ENCODE data around the gene ADAM12.

The ADAM12 gene

DNA sequence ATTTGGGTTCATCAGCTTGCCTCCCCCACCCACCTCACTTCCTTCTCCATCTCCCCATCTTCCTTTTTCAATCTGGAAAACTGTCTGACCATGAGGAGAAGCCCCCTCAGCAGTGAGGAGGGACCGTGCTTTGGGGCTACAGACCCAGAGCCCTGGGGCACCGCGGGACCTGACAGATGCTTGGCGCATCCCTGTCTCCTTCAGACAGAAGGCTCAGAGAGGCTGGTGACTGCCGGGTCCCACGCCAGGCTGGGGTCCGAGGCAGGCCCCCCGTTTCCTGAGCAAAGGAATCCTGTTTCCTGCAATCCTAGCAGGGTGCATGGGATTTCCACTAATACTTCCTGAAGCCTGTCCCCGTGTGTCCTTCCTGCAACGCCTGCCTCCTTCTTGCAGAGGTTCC lies 344.9 kb downstream of the ADAM12 start:
- TF ChIP-seq, protein P1, sequence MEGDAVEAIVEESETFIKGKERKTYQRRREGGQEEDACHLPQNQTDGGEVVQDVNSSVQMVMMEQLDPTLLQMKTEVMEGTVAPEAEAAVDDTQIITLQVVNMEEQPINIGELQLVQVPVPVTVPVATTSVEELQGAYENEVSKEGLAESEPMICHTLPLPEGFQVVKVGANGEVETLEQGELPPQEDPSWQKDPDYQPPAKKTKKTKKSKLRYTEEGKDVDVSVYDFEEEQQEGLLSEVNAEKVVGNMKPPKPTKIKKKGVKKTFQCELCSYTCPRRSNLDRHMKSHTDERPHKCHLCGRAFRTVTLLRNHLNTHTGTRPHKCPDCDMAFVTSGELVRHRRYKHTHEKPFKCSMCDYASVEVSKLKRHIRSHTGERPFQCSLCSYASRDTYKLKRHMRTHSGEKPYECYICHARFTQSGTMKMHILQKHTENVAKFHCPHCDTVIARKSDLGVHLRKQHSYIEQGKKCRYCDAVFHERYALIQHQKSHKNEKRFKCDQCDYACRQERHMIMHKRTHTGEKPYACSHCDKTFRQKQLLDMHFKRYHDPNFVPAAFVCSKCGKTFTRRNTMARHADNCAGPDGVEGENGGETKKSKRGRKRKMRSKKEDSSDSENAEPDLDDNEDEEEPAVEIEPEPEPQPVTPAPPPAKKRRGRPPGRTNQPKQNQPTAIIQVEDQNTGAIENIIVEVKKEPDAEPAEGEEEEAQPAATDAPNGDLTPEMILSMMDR (IDR thresholded peaks at IDR 0.05; ENCODE audit: control extremely low read depth, extremely low read depth, low read depth, missing control alignments) = no peak
- CTCF ChIA-PET = no interaction called here
- POLR2A ChIA-PET = no interaction called here
- DNase-seq (ENCODE audit: extremely low spot score) = no peak

DNA sequence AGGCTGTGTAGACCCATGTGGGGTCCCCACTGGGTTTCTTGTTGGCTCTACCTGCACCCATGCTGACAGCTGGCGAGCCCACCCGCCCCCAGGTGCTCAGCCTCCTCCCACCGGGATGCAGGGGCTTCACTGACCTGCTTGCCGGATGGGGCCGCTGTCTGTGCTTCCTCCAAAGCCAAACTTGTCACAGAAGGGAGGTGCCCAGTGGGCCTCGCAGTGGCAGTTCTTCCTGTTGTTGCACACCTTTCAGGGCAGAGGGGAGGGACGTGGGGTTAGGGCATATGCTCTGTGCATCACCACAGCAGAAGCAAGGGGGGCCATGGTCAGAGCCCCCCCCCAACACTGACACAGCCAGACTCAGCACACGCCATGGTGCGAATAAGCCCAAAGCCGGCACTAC lies 345.4 kb downstream of the ADAM12 start:
- POLR2A ChIA-PET = no interaction called here
- DNase-seq (ENCODE audit: extremely low spot score) = peak; percentile 17
- CTCF ChIA-PET = interaction anchor here (1.2 kb wide), 1 partner anchor 10 kb away, joined by 3 read pairs; no protein-coding TSS in a partner anchor
- TF ChIP-seq, protein P1 (IDR thresholded peaks at IDR 0.05; ENCODE audit: control extremely low read depth, extremely low read depth, low read depth, missing control alignments) = no peak

DNA sequence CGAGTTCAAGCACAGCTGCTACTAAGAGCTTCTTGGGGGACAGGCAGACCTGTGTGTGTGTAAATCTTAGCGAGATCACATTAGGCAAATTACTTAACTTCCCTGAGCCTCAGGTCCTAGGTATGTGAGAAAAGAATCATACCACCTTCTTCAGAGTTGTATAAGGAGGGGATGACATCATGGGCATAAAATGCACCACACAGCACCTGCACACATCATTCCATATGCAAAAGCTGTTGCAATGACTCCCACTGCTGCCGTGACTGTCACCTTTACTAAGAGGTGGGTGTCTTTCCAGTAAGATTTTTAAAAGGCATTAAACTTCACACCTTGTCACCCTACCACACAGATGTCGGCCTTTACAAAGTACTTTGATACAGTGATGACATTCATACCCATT lies 345.9 kb downstream of the ADAM12 start:
- DNase-seq (ENCODE audit: extremely low spot score) = peak; percentile 15
- ChIA-PET CTCF (interaction anchor here (1.2 kb wide), 1 partner anchor 10 kb away, joined by 3 read pairs; no protein-coding TSS in a partner anchor), POLR2A (no interaction called here)
- TF ChIP-seq, protein P1 (IDR thresholded peaks at IDR 0.05; ENCODE audit: control extremely low read depth, extremely low read depth, low read depth, missing control alignments) = no peak

DNA sequence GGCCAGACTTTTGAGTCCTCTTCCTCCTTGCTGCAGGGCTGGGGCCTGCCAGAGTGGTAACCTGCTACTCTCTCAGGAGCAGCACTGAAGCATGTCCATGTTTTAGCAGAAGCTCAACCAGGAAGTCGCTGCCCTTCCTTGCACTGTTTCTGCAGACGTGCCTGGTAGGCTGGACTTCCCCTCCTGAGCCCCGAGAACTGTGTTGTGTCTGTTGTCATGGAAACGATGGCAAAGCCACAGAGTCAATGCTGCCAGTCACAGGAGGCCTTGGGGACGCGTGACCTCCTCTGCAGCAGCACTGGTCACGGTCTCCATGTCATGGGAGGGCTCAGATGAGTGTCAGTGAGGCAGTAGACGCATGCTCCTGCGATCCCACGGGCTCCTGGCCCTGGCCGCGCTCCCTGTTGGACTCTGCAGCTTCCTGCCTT lies 346.5 kb downstream of the ADAM12 start:
- ChIA-PET POLR2A (no interaction called here), CTCF (interaction anchor here (1.2 kb wide), 1 partner anchor 9 kb away, joined by 3 read pairs; no protein-coding TSS in a partner anchor)
- DNase-seq (ENCODE audit: extremely low spot score) = peak; percentile 92
- TF ChIP-seq, protein P1 (IDR thresholded peaks at IDR 0.05; ENCODE audit: control extremely low read depth, extremely low read depth, low read depth, missing control alignments) = no peak

DNA sequence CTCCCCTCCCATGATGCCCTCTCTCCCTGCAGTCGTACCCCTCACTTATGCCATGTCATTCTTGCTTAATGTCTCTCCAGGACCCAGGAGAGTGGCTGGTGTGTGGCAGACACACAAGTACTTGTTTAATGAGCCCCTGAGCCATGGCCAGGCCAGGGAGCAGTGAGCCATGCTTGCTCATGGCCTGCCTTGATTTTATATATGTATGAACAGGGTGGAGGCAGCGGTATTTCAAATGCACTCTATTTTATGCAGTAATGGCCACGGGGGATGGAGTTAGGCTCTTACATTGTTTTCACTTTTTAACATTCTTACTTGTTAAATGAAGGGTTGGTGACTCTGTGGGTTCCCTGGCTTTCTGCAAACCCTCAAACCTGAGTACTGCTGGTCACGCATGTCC lies 347.2 kb downstream of the ADAM12 start:
- TF ChIP-seq, protein P1 (IDR thresholded peaks at IDR 0.05; ENCODE audit: control extremely low read depth, extremely low read depth, low read depth, missing control alignments) = no peak
- POLR2A ChIA-PET = no interaction called here
- peak; percentile 5 for DNase-seq (ENCODE audit: extremely low spot score)
- CTCF ChIA-PET = interaction anchor here (1.1 kb wide), 1 partner anchor 12 kb away, joined by 3 read pairs; no protein-coding TSS in a partner anchor

DNA sequence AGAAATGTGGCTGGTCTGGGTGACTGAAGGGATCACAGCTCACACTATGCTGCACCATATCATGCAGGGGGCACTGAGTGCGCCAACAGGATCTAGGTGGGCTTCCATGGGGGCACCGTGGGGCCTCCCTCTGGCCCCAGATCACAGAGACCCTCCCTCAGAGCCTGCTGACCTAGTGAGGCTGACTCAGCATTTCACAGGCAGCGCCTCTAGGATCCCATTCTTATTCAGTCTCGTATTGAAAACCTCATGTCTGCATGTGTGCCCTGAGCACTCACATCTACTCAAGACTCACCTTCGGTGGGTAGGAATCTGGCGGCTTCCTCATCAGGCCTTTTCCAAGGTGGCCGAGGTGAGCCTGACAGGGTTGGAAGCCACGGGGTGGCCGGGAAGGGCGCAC lies 350.3 kb downstream of the ADAM12 start:
- ChIA-PET POLR2A (no interaction called here), CTCF (interaction anchor here (0.7 to 0.9 kb wide), 2 partner anchors 10 to 31 kb away, joined by 3 to 4 read pairs; no protein-coding TSS in a partner anchor)
- DNase-seq (ENCODE audit: extremely low spot score) = no peak
- TF ChIP-seq, protein P1 (IDR thresholded peaks at IDR 0.05; ENCODE audit: control extremely low read depth, extremely low read depth, low read depth, missing control alignments) = no peak
